DMS 273 treated with DMSO at 0.1 percent for 48 hours (cell line): Measurements from ENCODE around the gene LCN15.
"Not testable (repeated sequence)": the region's sequence is repeated elsewhere in the genome, so short reads cannot be mapped to it uniquely, and the experiment has no call there.

Experiments
- DNase-seq: peaks from one replicate; lab custom pipeline; 2025; lab: John Stamatoyannopoulos, UW

LCN15 gene

DNA sequence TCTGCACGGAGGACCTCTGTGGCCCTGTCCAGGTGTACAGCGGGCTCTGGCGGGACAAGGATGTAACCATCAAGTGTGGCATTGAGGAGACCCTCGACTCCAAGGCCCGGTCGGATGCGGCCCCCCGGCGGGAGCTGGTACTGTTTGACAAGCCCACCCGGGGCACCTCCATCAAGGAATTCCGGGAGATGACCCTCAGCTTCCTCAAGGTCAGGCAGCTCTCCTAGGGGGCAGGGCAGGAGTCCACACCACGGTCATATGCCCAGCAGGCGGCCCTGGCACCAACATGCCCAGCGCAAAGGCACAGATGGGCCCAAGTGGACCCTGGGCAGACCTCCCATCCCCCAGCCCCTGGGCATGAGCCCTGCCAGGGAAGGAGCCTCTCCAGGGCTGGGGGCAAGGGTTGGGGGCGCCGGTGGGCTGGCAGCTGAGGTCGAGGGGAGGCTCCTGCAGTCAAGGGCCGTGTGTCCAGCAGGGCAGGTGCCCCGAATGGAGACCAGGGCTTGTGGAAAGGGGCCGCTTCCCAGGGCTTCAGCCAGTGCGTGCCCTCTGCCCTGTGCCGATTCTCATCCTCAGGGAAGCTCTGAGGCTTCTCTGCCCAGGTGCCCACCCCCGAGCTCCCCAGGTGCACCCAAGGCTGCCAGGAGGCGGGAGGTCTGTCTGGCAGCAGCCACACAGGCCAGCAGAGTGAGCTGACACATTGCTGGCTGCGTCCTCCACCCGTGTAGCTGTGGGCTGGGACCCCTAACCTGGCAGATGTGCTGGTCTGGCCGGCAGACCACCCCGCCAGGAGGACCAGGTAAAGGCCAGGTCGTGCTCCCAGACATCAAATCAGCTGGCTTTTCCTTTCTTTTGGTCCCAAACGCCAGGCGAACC, 42.0 kb downstream of the LCN15 start:
- no peak for DNase-seq

DNA sequence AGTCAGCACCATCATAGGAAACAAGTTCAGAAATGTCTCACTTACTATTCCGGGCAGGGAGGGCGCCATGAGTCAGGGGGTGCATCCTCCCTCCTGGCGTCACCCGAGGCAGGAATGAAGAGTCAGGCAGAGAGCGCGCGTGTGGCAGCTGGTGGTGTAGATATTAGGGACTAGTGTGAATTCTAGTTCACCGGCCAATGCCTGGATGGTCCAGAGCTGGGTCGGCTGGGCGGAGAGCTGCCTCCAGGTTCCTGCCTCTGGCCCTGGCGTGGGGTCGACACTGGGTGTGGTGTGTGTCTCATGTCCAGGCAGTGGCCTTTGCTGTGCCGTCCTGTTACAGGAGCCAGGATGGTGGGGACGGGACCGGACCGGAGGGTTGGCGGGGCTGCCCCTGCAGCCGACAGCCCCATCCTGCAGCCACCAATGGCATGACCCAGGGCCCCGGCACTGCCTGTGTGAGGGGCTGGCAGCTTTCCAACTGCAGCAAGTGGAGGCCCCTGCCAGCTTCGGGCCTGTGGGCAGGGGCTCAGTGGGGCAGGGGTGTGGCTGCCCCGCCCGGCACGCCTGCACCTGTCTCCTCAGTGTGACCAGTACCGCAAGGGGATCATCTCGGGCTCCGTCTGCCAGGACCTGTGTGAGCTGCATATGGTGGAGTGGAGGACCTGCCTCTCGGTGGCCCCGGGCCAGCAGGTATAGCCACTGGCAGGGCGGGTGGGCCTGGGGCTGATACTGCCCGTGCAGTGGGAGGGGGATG, 42.8 kb downstream of the LCN15 start:
- DNase-seq, result no peak

DNA sequence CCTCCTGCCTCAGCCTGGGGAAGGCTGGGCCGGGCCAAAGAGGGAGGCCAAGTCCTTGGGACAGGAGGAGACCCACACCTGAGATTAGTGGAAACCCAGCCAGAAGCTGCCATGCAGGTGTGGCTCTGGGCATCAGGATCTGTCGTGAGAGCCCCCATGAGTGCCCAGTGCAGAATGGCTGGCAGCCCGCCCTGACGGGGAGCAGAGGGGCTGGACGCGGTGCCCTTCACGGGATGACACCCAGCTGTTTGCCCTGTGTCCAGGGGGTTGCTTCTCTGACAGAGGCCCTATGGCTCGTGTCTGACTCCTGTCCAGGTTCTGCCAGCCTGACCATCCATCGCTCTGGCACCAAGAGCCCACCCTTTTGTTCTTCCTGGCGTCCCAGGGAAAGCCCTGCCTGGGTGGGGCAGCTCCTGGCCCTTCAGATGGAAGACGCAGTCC, 43.4 kb downstream of the LCN15 start:
- DNase-seq, result no peak

DNA sequence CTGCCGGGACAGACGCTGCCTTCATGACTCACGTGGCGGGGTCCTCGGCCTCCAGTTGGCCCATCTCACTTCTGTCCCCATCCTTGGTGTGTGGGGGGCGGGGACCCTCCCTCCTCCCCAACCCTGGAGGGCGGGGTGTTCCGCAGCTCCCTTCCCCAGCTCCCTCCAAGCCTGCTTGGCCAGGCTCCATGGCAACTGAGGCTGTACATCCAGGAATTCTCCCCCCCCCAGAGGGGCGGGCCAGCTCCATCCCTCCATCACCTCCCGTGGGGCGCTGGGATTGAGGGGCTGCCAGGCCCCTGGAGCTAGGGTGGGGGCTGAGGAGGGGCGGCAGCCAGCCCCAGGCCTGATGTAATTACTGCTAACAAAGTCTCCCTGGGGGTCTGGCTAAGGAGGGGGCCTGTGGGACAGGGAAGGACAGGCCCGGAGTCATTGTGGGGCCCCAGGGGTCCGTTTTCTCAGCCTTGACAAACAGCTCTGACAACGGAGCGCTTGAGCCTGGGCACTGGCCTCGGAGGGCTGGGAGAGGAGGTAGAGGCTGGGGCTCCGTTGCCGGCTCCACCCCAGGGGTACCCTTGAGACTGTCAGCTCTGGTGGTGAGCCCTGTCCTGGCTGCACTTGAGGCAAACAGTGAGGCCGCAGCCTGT, 43.9 kb downstream of the LCN15 start:
- no peak for DNase-seq

DNA sequence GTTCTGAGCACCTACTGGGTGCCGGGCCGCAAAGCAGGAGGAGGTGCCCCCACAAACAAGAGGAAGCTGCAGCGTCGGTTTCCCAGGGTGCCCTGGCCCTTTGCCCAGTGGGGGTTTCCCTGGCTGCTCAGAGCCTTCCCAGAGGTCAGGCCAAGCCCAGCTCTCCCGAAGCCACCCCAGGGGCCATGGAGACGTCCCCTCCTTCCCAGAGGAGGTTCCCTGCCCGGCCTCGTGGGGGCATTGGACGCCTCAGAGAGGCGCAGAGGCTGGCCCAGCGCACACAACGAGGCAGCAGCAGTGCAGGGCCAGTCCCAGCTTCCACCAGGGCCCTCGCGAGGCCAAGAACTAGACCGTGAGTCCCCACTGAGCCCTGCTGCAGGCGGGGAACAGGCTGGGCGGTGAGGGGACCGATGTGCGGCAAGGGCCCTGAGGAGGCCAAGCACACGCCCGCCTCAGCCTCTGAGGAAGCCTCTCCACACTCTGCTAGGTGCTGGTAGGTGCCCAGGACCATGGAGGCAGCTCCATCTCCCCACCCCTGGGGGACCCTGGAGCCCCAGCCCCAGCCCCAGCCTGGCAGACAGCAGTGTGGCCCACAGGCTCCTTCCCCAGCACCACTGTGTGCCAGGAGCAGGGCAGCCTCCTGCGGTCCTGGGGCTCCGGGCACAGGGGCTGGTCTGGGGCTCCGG, 45.0 kb downstream of the LCN15 start:
- DNase-seq, result no peak

DNA sequence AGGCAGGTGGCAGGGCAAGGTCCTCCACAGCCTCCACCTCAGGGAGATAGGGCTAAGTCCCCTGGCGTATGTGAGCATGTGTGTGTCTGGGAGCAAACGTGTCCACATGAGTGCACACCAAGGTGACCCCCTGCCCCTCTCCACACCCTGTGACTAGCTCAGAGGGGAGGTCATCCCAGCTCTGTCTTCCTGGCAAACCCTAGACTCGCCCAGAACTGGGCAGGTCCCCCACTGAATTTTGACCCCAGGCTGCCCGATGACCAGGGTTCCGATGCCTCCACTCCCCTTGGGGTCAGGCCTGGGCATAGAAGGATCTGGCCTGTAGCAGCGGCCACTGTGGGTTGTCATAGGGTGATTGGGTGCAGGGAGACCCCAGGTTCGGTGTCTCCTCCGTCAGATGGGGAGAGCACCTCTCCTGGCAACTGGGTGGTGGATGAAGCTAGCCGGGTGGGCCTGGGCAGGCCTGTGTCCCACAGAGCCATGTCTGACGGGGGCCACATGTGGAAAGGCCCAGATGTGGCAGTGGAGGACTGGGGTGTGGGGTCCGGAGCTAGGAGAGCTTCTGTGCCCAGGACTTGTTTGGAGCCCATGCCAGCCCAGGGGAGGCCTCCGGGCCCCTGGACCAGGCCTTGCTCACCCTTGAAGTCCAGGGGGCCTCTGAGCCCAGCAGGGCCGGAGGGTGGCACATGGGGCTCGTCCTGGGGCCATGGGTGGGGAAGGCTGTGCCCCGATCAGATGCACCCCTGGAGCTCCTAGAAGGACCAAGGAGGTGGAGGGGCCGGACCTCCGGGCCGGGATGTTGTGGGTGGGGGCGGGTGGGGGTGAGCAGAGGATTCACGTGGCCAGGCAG, 45.7 kb downstream of the LCN15 start:
- no peak for DNase-seq

DNA sequence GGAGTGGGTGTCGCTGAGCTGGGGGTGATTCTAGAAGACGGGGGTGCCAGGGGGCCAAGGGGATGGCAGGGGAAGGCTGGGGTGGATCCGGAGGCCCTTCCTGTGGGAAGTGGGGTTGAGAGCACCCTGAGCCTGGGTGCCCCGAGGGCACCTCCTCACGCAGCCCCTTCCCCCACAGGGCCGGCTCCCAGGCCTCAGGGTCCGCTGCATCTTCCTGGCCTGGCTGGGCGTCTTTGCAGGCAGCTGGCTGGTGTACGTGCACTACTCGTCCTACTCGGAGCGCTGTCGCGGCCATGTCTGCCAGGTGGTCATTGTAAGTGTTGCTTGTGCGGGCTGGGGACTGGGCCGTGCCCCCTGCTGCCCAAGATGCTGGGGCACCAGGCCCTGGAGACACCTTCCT, 46.9 kb downstream of the LCN15 start:
- no peak for DNase-seq

DNA sequence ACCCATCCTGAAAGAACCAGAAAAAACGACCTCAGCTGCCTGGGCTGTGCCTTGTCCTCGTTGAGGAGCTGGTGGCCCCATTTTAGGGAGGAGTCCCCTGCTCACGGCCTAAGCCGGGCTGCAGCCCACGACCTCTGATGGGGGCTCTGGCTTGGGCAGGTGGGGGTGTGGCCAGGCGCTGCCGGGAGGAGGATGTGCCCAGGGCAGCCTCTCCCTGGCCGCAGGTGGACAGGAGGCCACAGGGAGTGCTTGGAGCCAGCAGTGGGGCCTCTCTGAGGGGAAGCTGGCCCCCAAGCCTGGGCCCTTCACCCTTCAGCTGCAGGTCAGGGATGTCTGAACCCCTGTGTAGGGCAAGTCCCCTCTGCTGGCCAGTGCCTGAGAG, 49.4 kb downstream of the LCN15 start:
- DNase-seq, result no peak

DNA sequence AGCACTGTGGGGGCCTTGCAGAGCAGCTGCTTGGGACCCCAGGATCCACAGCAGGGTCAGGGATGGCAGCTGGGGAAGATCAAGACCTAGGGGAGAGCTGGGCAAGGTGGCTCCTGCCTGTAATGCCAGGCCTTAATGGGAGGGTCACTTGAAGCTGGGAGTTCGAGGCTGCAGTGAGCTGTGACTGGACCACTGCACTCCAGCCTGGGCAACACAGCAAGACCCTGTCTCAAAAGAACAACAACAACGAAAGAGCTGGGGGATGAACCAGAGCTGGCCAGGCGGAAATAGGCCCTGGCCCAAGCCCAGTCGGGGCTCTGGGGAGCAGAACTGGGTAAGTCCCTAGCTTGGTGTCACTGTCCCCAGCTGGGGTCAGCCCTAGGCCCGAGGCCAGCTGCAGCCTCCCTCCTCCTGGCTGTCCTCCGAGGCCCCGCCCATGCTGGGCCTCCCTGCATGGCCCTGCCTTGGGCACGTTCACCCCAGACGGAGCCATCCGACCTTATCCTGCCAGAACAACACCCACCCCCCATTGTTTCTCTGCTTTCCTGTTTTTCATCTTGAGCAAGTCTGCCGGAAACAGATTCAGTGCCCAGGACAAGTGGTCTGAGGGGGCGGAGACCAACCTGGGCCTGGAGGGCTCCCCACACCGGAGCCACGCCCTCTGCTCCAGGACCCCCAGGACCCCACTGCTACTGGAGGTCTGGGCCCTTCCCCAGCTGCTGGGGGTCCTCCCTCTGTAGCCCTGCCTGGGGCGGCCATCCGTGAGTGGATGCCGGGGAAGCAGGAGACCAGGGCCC, 50.0 kb downstream of the LCN15 start:
- no peak for DNase-seq

DNA sequence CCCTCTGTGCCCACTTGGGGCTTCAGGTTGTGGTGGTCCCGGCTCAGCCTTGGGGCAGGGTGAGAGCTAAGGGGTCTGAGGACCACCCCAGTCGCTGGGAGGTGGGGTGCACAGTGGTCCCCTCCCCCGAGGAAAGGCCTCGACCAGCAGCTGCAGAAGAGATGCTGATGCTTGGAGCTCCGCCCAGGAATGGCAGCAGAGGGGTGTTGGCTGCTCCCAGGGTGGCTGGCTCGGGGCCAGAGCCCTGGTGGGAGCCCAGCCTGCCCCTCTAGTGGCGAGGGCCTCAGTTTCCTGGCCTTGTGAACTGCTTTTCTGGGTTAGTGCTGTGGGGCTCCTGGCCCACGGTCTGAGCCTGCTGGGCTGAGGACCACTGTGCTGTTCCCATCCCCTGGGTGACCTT, 50.8 kb downstream of the LCN15 start:
- DNase-seq, result no peak

DNA sequence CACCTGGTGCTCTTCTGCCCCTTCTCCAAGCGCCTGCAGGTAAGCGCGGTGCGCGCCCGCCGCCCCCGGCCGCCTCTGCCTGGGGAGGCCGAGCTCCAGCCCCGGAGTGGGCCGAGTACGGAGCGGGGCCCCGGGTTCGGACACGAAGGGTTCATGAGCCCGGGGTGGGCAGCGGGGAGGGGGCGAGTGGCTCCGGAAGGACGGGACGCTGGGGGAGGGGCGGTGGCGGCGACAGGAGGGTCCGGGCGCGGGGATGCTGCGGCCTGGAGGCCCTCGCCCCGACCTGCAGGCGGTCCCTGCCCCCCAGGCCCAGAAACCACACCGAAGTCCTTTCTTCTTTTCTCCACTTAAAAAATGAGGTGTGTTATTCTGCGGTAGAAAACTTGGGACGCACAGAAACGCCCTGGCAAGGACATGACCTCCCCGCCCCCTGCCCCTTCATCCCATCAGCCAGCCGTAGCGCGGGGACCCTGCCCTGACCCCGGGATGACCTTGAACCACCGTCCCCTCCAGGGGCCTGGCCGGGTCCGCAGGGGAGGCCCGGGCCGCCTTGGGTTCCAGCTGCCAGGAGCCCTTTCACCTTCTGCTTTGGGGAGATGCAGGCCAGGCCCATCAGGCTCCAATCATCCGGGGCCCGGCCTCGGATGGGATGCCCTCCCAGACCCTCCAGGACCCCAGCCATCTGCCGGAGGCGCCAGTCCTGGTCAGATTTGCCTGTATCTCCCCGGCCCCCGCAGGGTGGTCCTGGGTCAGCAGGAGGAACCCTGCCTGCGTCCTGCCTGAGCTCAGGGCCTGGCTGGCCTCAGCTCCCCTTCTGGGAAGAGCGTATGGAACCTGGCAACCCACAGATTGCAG, 51.4 kb downstream of the LCN15 start:
- no peak for DNase-seq

DNA sequence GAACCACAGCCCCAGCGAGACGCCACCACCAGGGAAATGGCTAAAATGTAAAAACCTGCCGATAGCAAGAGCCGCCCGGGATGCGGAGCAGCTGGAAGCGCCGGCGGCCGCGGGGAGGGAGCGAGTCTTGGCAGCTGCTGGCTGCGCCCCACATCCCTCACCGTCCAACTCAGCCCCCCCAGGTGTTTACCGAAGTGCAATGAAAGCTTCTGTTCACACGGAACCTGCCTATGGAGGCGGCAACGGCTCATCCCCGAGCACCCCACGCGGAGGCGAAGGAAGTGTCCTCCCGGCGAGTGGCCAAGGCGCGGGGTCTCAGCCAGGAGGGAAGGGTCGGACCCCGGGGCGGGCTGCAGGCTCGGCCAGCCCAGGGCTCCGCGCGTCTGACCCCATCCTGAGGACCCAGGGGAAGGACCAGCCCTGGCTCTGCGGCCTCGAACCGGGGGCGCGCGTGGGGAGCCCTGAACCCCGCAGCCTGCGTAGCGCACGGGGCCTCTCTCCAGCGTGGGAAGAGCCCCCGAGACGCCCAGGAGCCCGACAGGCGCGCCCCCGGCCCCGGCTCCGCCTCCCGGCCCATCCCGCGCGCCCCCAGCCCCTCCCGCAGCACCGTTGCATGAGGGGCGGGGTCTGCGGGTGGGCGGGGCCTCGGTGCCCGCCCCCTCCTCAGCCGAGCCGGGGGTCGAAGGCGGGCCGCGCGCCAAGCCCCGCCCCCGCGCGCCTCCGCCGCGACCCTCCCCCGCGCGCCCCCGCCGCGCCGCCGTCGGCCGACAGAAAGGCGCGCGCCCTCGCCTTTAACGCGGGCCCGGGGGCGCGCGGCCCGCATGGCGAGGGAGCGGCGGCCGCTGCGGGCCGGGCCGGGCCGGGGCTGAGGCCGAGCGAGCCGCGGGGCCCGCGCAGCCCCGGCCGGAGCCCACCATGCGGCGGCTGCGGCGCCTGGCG, 52.3 kb downstream of the LCN15 start, which contains the start of gene DIPK1B:
Gene DIPK1B (plus strand): TSS at position 822 of the 939 bp plus-strand sequence. CDS start 94 bp downstream, at position 916.
- DNase-seq, result no peak

DNA sequence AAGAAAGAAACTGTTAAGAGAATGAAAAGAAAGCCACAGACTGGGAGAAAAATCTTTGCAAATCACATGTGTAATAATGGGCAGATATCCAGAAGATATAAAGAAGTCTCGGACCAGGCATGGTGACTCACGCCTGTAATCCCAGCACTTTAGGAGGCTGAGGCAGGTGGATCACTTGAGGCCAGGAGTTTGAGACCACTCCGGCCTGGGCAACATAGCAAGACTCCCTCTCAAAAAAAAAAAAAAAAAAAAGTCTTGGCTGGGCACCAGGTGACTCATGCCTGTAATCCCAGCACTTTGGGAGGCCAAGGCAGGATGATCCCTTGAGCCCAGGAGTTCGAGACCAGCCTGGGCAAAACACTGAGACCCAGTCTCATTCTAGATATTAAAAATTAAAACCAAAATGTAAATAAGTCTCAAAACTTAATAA, 53.1 kb downstream of the LCN15 start:
- DNase-seq, result not testable (repeated sequence)

DNA sequence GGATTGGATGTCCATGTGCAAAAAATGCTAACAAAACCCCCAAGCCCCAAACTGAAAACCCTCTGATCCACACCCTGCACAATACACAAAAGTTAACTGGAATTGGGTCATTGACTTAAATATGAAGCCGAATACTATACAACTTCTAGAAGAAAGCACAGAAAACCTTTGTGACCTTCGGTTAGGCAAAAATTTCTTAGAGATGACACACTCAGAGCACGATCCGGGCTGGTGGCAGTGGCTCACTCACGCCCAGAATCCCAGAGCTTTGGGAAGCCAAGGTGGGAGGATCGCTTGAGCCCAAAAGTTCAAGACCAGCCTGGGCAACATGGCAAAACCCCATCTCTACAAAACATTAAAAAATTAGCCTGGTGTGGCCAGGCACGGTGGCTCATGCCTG, 53.8 kb downstream of the LCN15 start:
- no peak for DNase-seq
